K562 (cell line): ENCODE results near the gene BSN. TPM values are rescaled to one million over a fixed set of nuclear protein-coding genes. Genes with fewer than 3 reads are reported as not detected.

Experiments
- ATAC-seq: fragments of 200-7000 bp; cut with Tn5 transposase; 3 replicates; pipeline ENCODE4 v1.9.1; 2020; ENCODE audit warnings: moderate library complexity
- BruUV-seq: library from RNA; stranded (reverse); fragments of 400-500 nt; replicated peaks from 2 replicates; lab custom pipeline; 2021; lab: Mats Ljungman, UMichigan
- CTCF ChIA-PET: fragments of 300-600 bp; formaldehyde crosslinking; extraction: SDS; loops from one replicate; lab custom pipeline; 2021; ENCODE audit warnings: low intra/inter-chr PET ratio; lab: Yijun Ruan, JAX
- POLR2A ChIA-PET: fragments of 300-600, 350-650 bp; sonication (Branson Sonifier 250); formaldehyde crosslinking; extraction: SDS; loops from one replicate; lab custom pipeline; 2021; ENCODE audit warnings: antibody characterized with exemption, inconsistent platforms; lab: Yijun Ruan, JAX
- DNase-seq, 4 experiments: peaks; one replicate each; pipeline versions ENCODE4 v3.0.0 to v3.0.0-alpha.2; 2011 to 2018; ENCODE audit warnings: low spot score in 3 of 4, mixed read lengths in 3 of 4; ENCODE audit errors: extremely low read depth in 1 of 4
- FAIRE-seq: peaks from 2 replicates; lab custom pipeline; 2011; peaks lifted over from hg19 to GRCh38; lab: Jason Lieb, UNC
- H2AFZ ChIP-seq: 2 replicates; pipeline ENCODE4 v1.6.0; 2011; ENCODE audit warnings: low read depth, low read length, control low read depth, inconsistent platforms
- H3K27ac ChIP-seq: fragments of 200-600 bp; 3 replicates; pipeline ENCODE4 v1.8.0; 2011; ENCODE audit warnings: low read depth, mild to moderate bottlenecking, control low read depth, inconsistent platforms, low read length, moderate library complexity, mixed read lengths; ENCODE audit errors: extremely low read depth
- H3K27me3 ChIP-seq, 2 experiments: fragments of 300-600 bp in 1 of 2; 2 replicates in 1 of 2; 3 replicates in 1 of 2; pipeline versions ENCODE4 v1.6.0 to v1.8.0; 2011; ENCODE audit warnings: inconsistent platforms in 2 of 2, low read length in 2 of 2, mild to moderate bottlenecking in 1 of 2, mixed read lengths in 1 of 2, moderate library complexity in 1 of 2; ENCODE audit not compliant: control insufficient read depth in 2 of 2, insufficient read depth in 2 of 2
- H3K36me3 ChIP-seq: fragments of 300-600 bp; 3 replicates; pipeline ENCODE4 v1.8.0; 2011; ENCODE audit warnings: mild to moderate bottlenecking, low read length, inconsistent platforms; ENCODE audit not compliant: control insufficient read depth, insufficient read depth
- H3K4me1 ChIP-seq, 2 experiments: fragments of 200-600 bp in 1 of 2; replicated peaks in 1 of 2; 2 replicates in 1 of 2; 3 replicates in 1 of 2; pipeline versions ENCODE4 v1.5.1 to v1.8.0; 2011; ENCODE audit warnings: inconsistent platforms in 2 of 2, low read length in 2 of 2, mild to moderate bottlenecking in 1 of 2, mixed read lengths in 1 of 2, moderate library complexity in 1 of 2; ENCODE audit not compliant: control insufficient read depth in 2 of 2, insufficient read depth in 2 of 2
- H3K4me2 ChIP-seq: 2 replicates; pipeline ENCODE4 v1.6.1; 2011; ENCODE audit warnings: low read length, control low read depth, inconsistent platforms, mixed read lengths; ENCODE audit not compliant: insufficient read depth
- H3K4me3 ChIP-seq: fragments of 200-600 bp; sonication (generic), shearing (Covaris generic); 2 replicates; pipeline ENCODE4 v1.5.1; 2016; ENCODE audit warnings: control low read depth, inconsistent platforms
- H3K79me2 ChIP-seq: fragments of 200-600 bp; 3 replicates; pipeline ENCODE4 v1.8.0; 2011; ENCODE audit warnings: low read length, inconsistent platforms; ENCODE audit not compliant: control insufficient read depth, insufficient read depth
- H3K9ac ChIP-seq, 2 experiments: 2 replicates each; pipeline versions ENCODE4 v1.6.0 to v1.6.1; 2011; ENCODE audit warnings: low read depth in 2 of 2, low read length in 2 of 2, control low read depth in 1 of 2, inconsistent platforms in 1 of 2, mild to moderate bottlenecking in 1 of 2, mixed read lengths in 1 of 2; ENCODE audit not compliant: insufficient read depth in 1 of 2
- H3K9me1 ChIP-seq: one replicate; pipeline ENCODE4 v1.6.0; 2011; ENCODE audit warnings: inconsistent platforms, mild to moderate bottlenecking, low read length, moderate library complexity; ENCODE audit not compliant: control insufficient read depth, insufficient read depth
- H3K9me3 ChIP-seq: replicated peaks from 2 replicates; pipeline ENCODE4 v1.5.1; 2011; ENCODE audit warnings: low read depth, low read length, inconsistent platforms; ENCODE audit not compliant: control insufficient read depth, insufficient read depth
- H4K20me1 ChIP-seq: replicated peaks from 2 replicates; pipeline ENCODE4 v1.6.1; 2011; ENCODE audit warnings: low read length, inconsistent platforms, mixed read lengths; ENCODE audit not compliant: control insufficient read depth, insufficient read depth
- BRF1 ChIP-seq: IDR thresholded peaks from 3 replicates; pipeline ENCODE4 v1.6.1; 2011; ENCODE audit warnings: borderline replicate concordance, mild to moderate bottlenecking; ENCODE audit not compliant: insufficient read length; ENCODE audit errors: extremely low read depth
- HNRNPLL ChIP-seq: fragments of 200-400 bp; formaldehyde crosslinking; IDR thresholded peaks from 2 replicates; pipeline ENCODE4 v1.6.1; 2017; ENCODE audit warnings: low read length, low read depth, mild to moderate bottlenecking; ENCODE audit not compliant: poor library complexity, severe bottlenecking
- KHSRP ChIP-seq: fragments of 450-650 bp; IDR thresholded peaks from 2 replicates; pipeline ENCODE4 v1.6.1; 2017
- NONO ChIP-seq, 2 experiments: fragments of 200-400 bp in 1 of 2; fragments of 450-650 bp in 1 of 2; formaldehyde crosslinking in 1 of 2; IDR thresholded peaks; 2 replicates each; pipeline ENCODE4 v1.6.1; 2017; ENCODE audit warnings: low read depth in 2 of 2, mild to moderate bottlenecking in 2 of 2, moderate library complexity in 2 of 2, low read length in 1 of 2
- PRMT5 ChIP-seq: sonication (generic); formaldehyde crosslinking; IDR thresholded peaks from 2 replicates; pipeline ENCODE4 v1.5.0; 2020; ENCODE audit warnings: missing genetic modification reagents
- RFX5 ChIP-seq: IDR thresholded peaks from 2 replicates; pipeline ENCODE4 v1.6.1; 2011; ENCODE audit warnings: low read depth, mild to moderate bottlenecking, improper control_type of control experiment, low read length
- TAF1 ChIP-seq: IDR thresholded peaks from 2 replicates; pipeline ENCODE4 v1.6.1; 2011; ENCODE audit warnings: mild to moderate bottlenecking, low read length, moderate library complexity; ENCODE audit not compliant: insufficient read depth, control insufficient read depth, severe bottlenecking; ENCODE audit errors: extremely low read depth
- VEZF1 ChIP-seq: fragments of 200-800 bp; sonication (Bioruptor generic); IDR thresholded peaks from 2 replicates; pipeline ENCODE4 v1.6.1; 2017; ENCODE audit warnings: missing genetic modification characterization, missing compliant biosample characterization
- ZBTB40 ChIP-seq, 2 experiments: fragments of 450-650 bp in 1 of 2; sonication (generic) in 1 of 2; formaldehyde crosslinking in 1 of 2; IDR thresholded peaks; 2 replicates each; pipeline versions ENCODE4 v1.7.1 to v1.9.0; 2016 to 2022; ENCODE audit warnings: inconsistent platforms in 1 of 2, mild to moderate bottlenecking in 1 of 2, missing genetic modification reagents in 1 of 2
- ZNF134 ChIP-seq: fragments of 250-450 bp; sonication (Bioruptor Pico); conservative IDR thresholded peaks from 2 replicates; pipeline ENCODE4 v1.4.0; 2020
- WGBS: fragments of 100-300 bp; shearing (Covaris generic); methylation state at CpG from one replicate; pipeline ENCODE4 v1.1.6; 2016; ENCODE audit warnings: low coverage, mixed read lengths; ENCODE audit not compliant: insufficient coverage; ENCODE audit errors: missing lambda C conversion rate; 5-methylcytosine and 5-hydroxymethylcytosine counted together
- in situ Hi-C: fragments of 300-500 bp; cut with MboI; formaldehyde crosslinking; loops from 4 replicates; pipeline ENCODE4 v1.15.0; 2018; ENCODE audit warnings: inconsistent platforms, mixed read lengths
- intact Hi-C: fragments of 100-400 bp; cut with micrococcal nuclease; formaldehyde crosslinking; loops from 2 replicates; pipeline ENCODE4 v1.14.2; 2022
- polyA plus RNA-seq, 8 experiments: library from polyadenylated mRNA; depleted of rRNA in 4 of 8; stranded (reverse) in 5 of 8; unstranded in 3 of 8; fragments of >200 nt; fragmentation: Nextera tagmentation in 2 of 8; fragmentation: Illumina TruSeq in 1 of 8; extraction: Ambion mirVana in 2 of 8; extraction: Trizol in 1 of 8; gene quantifications; 2 replicates each; pipeline versions ENCODE4 v1.2.1 to v1.2.3, GENCODE V29; 2011 to 2014; ENCODE audit warnings: inconsistent platforms in 1 of 8, missing spikeins in 1 of 8
- total RNA-seq, 7 experiments: library from RNA; depleted of rRNA in 6 of 7; stranded (reverse); fragments of >200 nt in 6 of 7; fragmentation: Illumina TruSeq in 2 of 7; extraction: Trizol in 2 of 7; gene quantifications; 2 replicates each; pipeline versions ENCODE4 v1.2.1 to v1.2.3, GENCODE V29; 2011 to 2021; ENCODE audit warnings: low replicate concordance in 1 of 7
- TF ChIP-seq, protein P1 (sequence below): fragments of 250-450 bp; sonication (Bioruptor Pico); IDR thresholded peaks from 2 replicates; pipeline ENCODE4 v1.8.0; 2021; ENCODE audit warnings: borderline replicate concordance, mild to moderate bottlenecking, moderate library complexity; ENCODE audit not compliant: poor library complexity, severe bottlenecking

Gene BSN
- total and polyA plus RNA-seq, 9 of the 15 experiments (the other 6 are each of a cell fraction or from before 2014, with no cell fraction given): 0.03 to 1.5 (median 0.29) TPM

DNA sequence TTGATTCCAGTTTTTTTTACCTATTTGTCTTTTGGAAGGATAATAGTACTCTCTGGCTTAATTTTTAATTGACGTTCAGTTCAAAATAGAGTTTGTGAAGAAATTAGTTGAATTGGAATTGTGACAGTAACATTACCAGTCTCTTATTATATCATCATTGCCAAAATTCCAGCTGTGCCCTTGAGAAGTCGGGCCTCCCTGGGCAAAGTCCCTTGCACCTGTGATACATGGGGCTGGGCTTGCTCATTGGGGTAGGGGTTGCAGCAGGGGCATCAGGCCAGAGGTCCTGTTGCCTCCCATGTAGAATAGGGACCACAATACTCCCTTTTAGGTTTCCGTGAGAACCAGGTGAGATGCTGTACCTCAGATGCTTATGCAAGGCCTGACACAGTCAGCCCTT lies 92.0 kb downstream of the BSN start:
- no peak overlapping the region for H3K9ac ChIP-seq
- no peaks in the 10 kb centered on the region for H3K9me3 ChIP-seq
- peaks cover 3 to 8% of the 10 kb centered on the region in 2 experiments; a peak in 3 of 5 replicates for H3K4me1 ChIP-seq
- H3K27ac ChIP-seq: no peak overlapping the region
- intact Hi-C loops (no loop called here), in situ Hi-C loops (no loop called here)
- no TSS peak for BruUV-seq
- FAIRE-seq: no peak
- no peak overlapping the region for H3K4me2 ChIP-seq
- no peak overlapping the region for H2AFZ ChIP-seq
- H3K27me3 ChIP-seq: no peaks in the 10 kb centered on the region
- H3K36me3 ChIP-seq: no peaks in the 10 kb centered on the region
- H3K4me3 ChIP-seq: no peak overlapping the region
- ATAC-seq: no peak
- 30% methylated on average over 3 of the region's 3 CpGs for WGBS
- H4K20me1 ChIP-seq: no peaks in the 10 kb centered on the region
- H3K79me2 ChIP-seq: no peaks in the 10 kb centered on the region
- ChIA-PET CTCF (no interaction called here), POLR2A (interaction anchor here (0.6 to 1.3 kb wide), 2 partner anchors 9 to 14 kb away, joined by 3 read pairs; no protein-coding TSS in a partner anchor)
- no peak for DNase-seq
- no peaks in the 10 kb centered on the region for H3K9me1 ChIP-seq
- TF ChIP-seq BRF1: no peak
- no peak for TF ChIP-seq PRMT5 (CRISPR knock-in tag)
- TF ChIP-seq RFX5: no peak
- TF ChIP-seq, protein P1, sequence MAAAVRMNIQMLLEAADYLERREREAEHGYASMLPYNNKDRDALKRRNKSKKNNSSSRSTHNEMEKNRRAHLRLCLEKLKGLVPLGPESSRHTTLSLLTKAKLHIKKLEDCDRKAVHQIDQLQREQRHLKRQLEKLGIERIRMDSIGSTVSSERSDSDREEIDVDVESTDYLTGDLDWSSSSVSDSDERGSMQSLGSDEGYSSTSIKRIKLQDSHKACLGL: no peak
- TF ChIP-seq KHSRP: no peak
- no peak for TF ChIP-seq ZNF134 (CRISPR knock-in tag)
- no peak for TF ChIP-seq ZBTB40 (IDR thresholded peaks at IDR 0.05)
- no peak for TF ChIP-seq ZBTB40 (CRISPR knock-in tag; IDR thresholded peaks at IDR 0.05)
- TF ChIP-seq TAF1: no peak
- TF ChIP-seq VEZF1 (CRISPR knock-in tag): no peak
- TF ChIP-seq NONO (IDR thresholded peaks at IDR 0.05; ENCODE audit: low read depth in 2 of 2, low read length in 1 of 2): no peak
- no peak for TF ChIP-seq HNRNPLL
